MCF 10A (cell line): ENCODE measurements around the gene PPP1CC. TPM values are rescaled to one million over a fixed set of nuclear protein-coding genes. Genes with fewer than 3 reads are reported as not detected.
"Not testable (repeated sequence)": the region's sequence is repeated elsewhere in the genome, so short reads cannot be mapped to it uniquely, and the experiment has no call there.

Experiments
- BruUV-seq: library from RNA; stranded (reverse); fragments of 400-500 nt; replicated peaks from 2 replicates; lab custom pipeline; 2021; lab: Mats Ljungman, UMichigan
- CTCF ChIA-PET: fragments of 300-600 bp; sonication (Branson Sonifier 250); formaldehyde crosslinking; extraction: SDS; loops from one replicate; lab custom pipeline; 2021; ENCODE audit warnings: antibody characterized with exemption, inconsistent platforms; lab: Yijun Ruan, JAX
- POLR2A ChIA-PET: fragments of 300-600, 350-650 bp; sonication (Branson Sonifier 250); formaldehyde crosslinking; extraction: SDS; loops from one replicate; lab custom pipeline; 2020; ENCODE audit warnings: antibody characterized with exemption, inconsistent platforms; lab: Yijun Ruan, JAX
- DNase-seq: peaks from one replicate; pipeline ENCODE4 v3.0.0-alpha.2; 2018; ENCODE audit not compliant: unreplicated experiment
- H3K27ac Mint-ChIP-seq: one replicate; pipeline ENCODE4 v1.8.0; 2022; ENCODE audit warnings: mild to moderate bottlenecking, low read depth, mixed read lengths; ENCODE audit not compliant: unreplicated experiment
- H3K27me3 Mint-ChIP-seq: one replicate; pipeline ENCODE4 v1.8.0; 2022; ENCODE audit warnings: mixed read lengths; ENCODE audit not compliant: insufficient read depth, unreplicated experiment
- H3K36me3 Mint-ChIP-seq: one replicate; pipeline ENCODE4 v1.8.0; 2022; ENCODE audit warnings: mild to moderate bottlenecking, moderate library complexity, mixed read lengths; ENCODE audit not compliant: insufficient read depth, unreplicated experiment
- H3K4me1 Mint-ChIP-seq: one replicate; pipeline ENCODE4 v1.8.0; 2022; ENCODE audit warnings: mixed read lengths; ENCODE audit not compliant: insufficient read depth, unreplicated experiment
- H3K4me3 Mint-ChIP-seq: one replicate; pipeline ENCODE4 v1.8.0; 2022; ENCODE audit warnings: mild to moderate bottlenecking, moderate library complexity, mixed read lengths; ENCODE audit not compliant: unreplicated experiment
- H3K9me3 Mint-ChIP-seq: one replicate; pipeline ENCODE4 v1.8.0; 2022; ENCODE audit warnings: mixed read lengths; ENCODE audit not compliant: unreplicated experiment
- intact Hi-C: fragments of 100-400 bp; cut with micrococcal nuclease; formaldehyde crosslinking; loops from 2 replicates; pipeline ENCODE4 v1.14.1; 2022
- total RNA-seq: library from RNA; stranded (reverse); gene quantifications from 2 replicates; pipeline ENCODE4 v1.2.3, GENCODE V29; 2022
- TF ChIP-seq, protein P1 (sequence below): fragments of 200-600 bp; IDR thresholded peaks from one replicate; pipeline ENCODE4 v1.8.0; 2022; ENCODE audit warnings: antibody characterized with exemption, mild to moderate bottlenecking; ENCODE audit not compliant: unreplicated experiment

PPP1CC gene
- total RNA-seq, 1 experiment from 2014 or later: 94.6 TPM

- H3K4me3 Mint-ChIP-seq: peak overlapping the region; percentile 96
- no peak for DNase-seq
- H3K9me3 Mint-ChIP-seq: no peaks in the 10 kb centered on the region
- peaks cover 34% of the 10 kb centered on the region for H3K4me1 Mint-ChIP-seq
- H3K27me3 Mint-ChIP-seq: no peaks in the 10 kb centered on the region
- CTCF ChIA-PET: interaction anchor here (0.8 to 1.0 kb wide), 3 partner anchors 11 to 144 kb away, joined by 3 to 4 read pairs (median 4); no protein-coding TSS in a partner anchor
- intact Hi-C loops: loop anchor here (5.0 kb wide), 2 partner anchors 147 to 238 kb away; partner anchors contain the start of genes RAD9B and VPS29
- TF ChIP-seq, protein P1, sequence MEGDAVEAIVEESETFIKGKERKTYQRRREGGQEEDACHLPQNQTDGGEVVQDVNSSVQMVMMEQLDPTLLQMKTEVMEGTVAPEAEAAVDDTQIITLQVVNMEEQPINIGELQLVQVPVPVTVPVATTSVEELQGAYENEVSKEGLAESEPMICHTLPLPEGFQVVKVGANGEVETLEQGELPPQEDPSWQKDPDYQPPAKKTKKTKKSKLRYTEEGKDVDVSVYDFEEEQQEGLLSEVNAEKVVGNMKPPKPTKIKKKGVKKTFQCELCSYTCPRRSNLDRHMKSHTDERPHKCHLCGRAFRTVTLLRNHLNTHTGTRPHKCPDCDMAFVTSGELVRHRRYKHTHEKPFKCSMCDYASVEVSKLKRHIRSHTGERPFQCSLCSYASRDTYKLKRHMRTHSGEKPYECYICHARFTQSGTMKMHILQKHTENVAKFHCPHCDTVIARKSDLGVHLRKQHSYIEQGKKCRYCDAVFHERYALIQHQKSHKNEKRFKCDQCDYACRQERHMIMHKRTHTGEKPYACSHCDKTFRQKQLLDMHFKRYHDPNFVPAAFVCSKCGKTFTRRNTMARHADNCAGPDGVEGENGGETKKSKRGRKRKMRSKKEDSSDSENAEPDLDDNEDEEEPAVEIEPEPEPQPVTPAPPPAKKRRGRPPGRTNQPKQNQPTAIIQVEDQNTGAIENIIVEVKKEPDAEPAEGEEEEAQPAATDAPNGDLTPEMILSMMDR: no peak
- no peak overlapping the region for H3K27ac Mint-ChIP-seq
- POLR2A ChIA-PET: interaction anchor here (2.3 kb wide), 1 partner anchor 9 kb away, joined by 18 read pairs; no protein-coding TSS in a partner anchor
- H3K36me3 Mint-ChIP-seq: peaks cover 20% of the 10 kb centered on the region
- no TSS peak for BruUV-seq
Measured at GRCh38 chr12:110739894-110740293, 2.8 kb downstream of the PPP1CC start.

- intact Hi-C loops: no loop called here
- TF ChIP-seq, protein P1: no peak
- peaks cover 33% of the 10 kb centered on the region for H3K4me1 Mint-ChIP-seq
- peaks cover 24% of the 10 kb centered on the region for H3K36me3 Mint-ChIP-seq
- no peak overlapping the region for H3K27ac Mint-ChIP-seq
- ChIA-PET CTCF (interaction anchor here (0.8 to 1.0 kb wide), 3 partner anchors 11 to 144 kb away, joined by 3 to 4 read pairs (median 4); no protein-coding TSS in a partner anchor), POLR2A (interaction anchor here (2.3 kb wide), 1 partner anchor 8 kb away, joined by 18 read pairs; no protein-coding TSS in a partner anchor)
- peak overlapping the region; percentile 96 for H3K4me3 Mint-ChIP-seq
- no peak for DNase-seq
- H3K9me3 Mint-ChIP-seq: no peaks in the 10 kb centered on the region
- no TSS peak for BruUV-seq
- no peaks in the 10 kb centered on the region for H3K27me3 Mint-ChIP-seq
Measured at GRCh38 chr12:110739488-110739887, 3.2 kb downstream of the PPP1CC start.

GRCh38 chr12:110737532-110737931 lies 5.2 kb downstream of the PPP1CC start:
- BruUV-seq: no TSS peak
- H3K27ac Mint-ChIP-seq: peak overlapping the region; percentile 16
- no peak for DNase-seq
- H3K36me3 Mint-ChIP-seq: peaks cover 39% of the 10 kb centered on the region
- peaks cover 30% of the 10 kb centered on the region for H3K4me1 Mint-ChIP-seq
- intact Hi-C loops: no loop called here
- TF ChIP-seq, protein P1: no peak
- ChIA-PET CTCF (no interaction called here), POLR2A (no interaction called here)
- H3K4me3 Mint-ChIP-seq: no peak overlapping the region
- no peaks in the 10 kb centered on the region for H3K27me3 Mint-ChIP-seq
- no peaks in the 10 kb centered on the region for H3K9me3 Mint-ChIP-seq

DNA sequence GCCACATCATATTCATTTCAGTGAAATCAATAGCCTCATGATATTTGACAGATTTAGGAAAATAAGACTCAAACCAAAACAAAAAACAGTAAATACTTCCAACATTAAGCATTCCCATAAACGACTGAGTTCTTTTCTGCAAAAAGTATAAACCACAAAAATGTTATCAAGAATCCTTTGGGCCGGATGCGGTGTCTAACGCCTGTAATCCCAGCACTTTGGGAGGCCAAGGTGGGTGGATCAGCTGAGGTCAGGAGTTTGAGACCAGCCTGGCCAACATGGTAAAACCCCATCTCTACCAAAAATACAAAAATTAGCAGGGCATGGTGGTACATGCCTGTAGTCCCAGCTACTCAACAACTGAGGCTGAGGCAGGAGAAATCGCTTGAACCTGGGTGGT lies 5.7 kb downstream of the PPP1CC start:
- Mint-ChIP-seq H3K36me3 (peaks cover 40% of the 10 kb centered on the region), H3K4me1 (peaks cover 30% of the 10 kb centered on the region)
- H3K4me3 Mint-ChIP-seq, H3K9me3 Mint-ChIP-seq, DNase-seq, H3K27me3 Mint-ChIP-seq, BruUV-seq, intact Hi-C loops, CTCF ChIA-PET, H3K27ac Mint-ChIP-seq: not testable (repeated sequence)
- POLR2A ChIA-PET: interaction anchor here (1.5 kb wide), 1 partner anchor 151 kb away, joined by 4 read pairs; no protein-coding TSS in a partner anchor
